ENCODE measurements around the gene TMEM225. TPM values are rescaled to one million over a fixed set of nuclear protein-coding genes. Genes with fewer than 3 reads are reported as not detected.
"Not testable (repeated sequence)": the region's sequence is repeated elsewhere in the genome, so short reads cannot be mapped to it uniquely, and the experiment has no call there.

TMEM225 gene
- total RNA-seq, 4 donors from 2014 or later, result not detected

- in situ Hi-C loops (cut with MboI; ENCODE audit: low sequenced_read_pairs in 4 of 4) (no loop called here), intact Hi-C loops (cut with DNase I; ENCODE audit: low total_unique reads) (no loop called here)
- H3K4me1 ChIP-seq, result no peaks in the 10 kb centered on the region
- no peak for TF ChIP-seq CTCF (IDR thresholded peaks at IDR 0.05 in 4 of 5, conservative IDR thresholded peaks at IDR 0.05 in 1 of 5)
- TF ChIP-seq POLR2A (IDR thresholded peaks at IDR 0.05), result no peak
- ATAC-seq, result no peak
- no peaks in the 10 kb centered on the region for H3K9me3 ChIP-seq
- H3K4me3 ChIP-seq, result no peak overlapping the region
- no peak overlapping the region for H3K27ac ChIP-seq
- no peaks in the 10 kb centered on the region for H3K36me3 ChIP-seq
- no peak for DNase-seq
- H3K27me3 ChIP-seq, result no peaks in the 10 kb centered on the region
Measured at GRCh38 chr11:123903932-123904331, 18.5 kb upstream of the TMEM225 start.

- TF ChIP-seq CTCF (IDR thresholded peaks at IDR 0.05 in 4 of 5, conservative IDR thresholded peaks at IDR 0.05 in 1 of 5), result no peak
- no peak for TF ChIP-seq POLR2A (IDR thresholded peaks at IDR 0.05)
- intact Hi-C loops (cut with DNase I; ENCODE audit: low total_unique reads), result no loop called here
- no peak for ATAC-seq
- H3K4me1 ChIP-seq, result no peaks in the 10 kb centered on the region
- in situ Hi-C loops (cut with MboI; ENCODE audit: low sequenced_read_pairs in 4 of 4), result no loop called here
- H3K27ac ChIP-seq, result no peak within 1 kb of the TSS
- no peak within 1 kb of the TSS for H3K4me3 ChIP-seq
- H3K9me3 ChIP-seq, result no peaks in the 10 kb centered on the region
- no peak for DNase-seq
- H3K36me3 ChIP-seq, result no peaks in the 10 kb centered on the region
- no peaks in the 10 kb centered on the region for H3K27me3 ChIP-seq
Measured at GRCh38 chr11:123901867-123902266, 16.4 kb upstream of the TMEM225 start, which contains the start of gene OR8D4. Gene OR8D4, plus strand, starts transcription at chr11:123902167. Its CDS starts 4,265 bp downstream, at chr11:123906432.

- no peak overlapping the region for H3K27ac ChIP-seq
- H3K36me3 ChIP-seq, result no peaks in the 10 kb centered on the region
- in situ Hi-C loops (cut with MboI; ENCODE audit: low sequenced_read_pairs in 4 of 4) (no loop called here), intact Hi-C loops (cut with DNase I; ENCODE audit: low total_unique reads) (no loop called here)
- H3K4me3 ChIP-seq, result no peak overlapping the region
- no peaks in the 10 kb centered on the region for H3K9me3 ChIP-seq
- no peaks in the 10 kb centered on the region for H3K4me1 ChIP-seq
- TF ChIP-seq POLR2A (IDR thresholded peaks at IDR 0.05) (no peak), CTCF (IDR thresholded peaks at IDR 0.05 in 4 of 5, conservative IDR thresholded peaks at IDR 0.05 in 1 of 5) (no peak)
- ATAC-seq (no peak), DNase-seq (no peak)
- no peaks in the 10 kb centered on the region for H3K27me3 ChIP-seq
Measured at GRCh38 chr11:123899792-123900191, 14.3 kb upstream of the TMEM225 start.

GRCh38 chr11:123892031-123892430 lies 6.6 kb upstream of the TMEM225 start:
- TF ChIP-seq POLR2A (IDR thresholded peaks at IDR 0.05) (no peak), CTCF (IDR thresholded peaks at IDR 0.05 in 4 of 5, conservative IDR thresholded peaks at IDR 0.05 in 1 of 5) (no peak)
- in situ Hi-C loops (cut with MboI; ENCODE audit: low sequenced_read_pairs in 4 of 4), result no loop called here
- Histone ChIP-seq H3K9me3 (no peaks in the 10 kb centered on the region), H3K27me3 (no peaks in the 10 kb centered on the region), H3K4me1 (no peaks in the 10 kb centered on the region), H3K36me3 (no peaks in the 10 kb centered on the region), H3K27ac (no peak overlapping the region), H3K4me3 (no peak overlapping the region)
- no peak for DNase-seq
- ATAC-seq, result no peak
- intact Hi-C loops (cut with DNase I; ENCODE audit: low total_unique reads), result no loop called here

DNA sequence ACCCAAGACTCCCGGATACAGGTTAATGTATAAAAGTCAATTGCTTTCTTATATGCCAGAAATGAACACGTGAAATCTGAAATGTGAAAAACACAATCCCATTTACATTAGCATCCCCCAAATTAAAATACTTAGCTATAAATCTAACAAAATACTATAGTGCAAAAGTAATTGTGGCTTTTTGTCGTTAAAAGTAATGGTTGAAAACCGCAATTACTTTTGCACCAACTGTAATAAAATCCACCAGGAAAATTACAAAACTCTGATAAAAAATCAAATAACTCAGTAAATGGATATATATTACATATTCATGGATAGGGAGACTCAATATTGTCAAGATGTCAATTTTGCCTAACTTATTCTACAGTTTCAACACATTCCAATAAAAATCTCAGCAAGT lies 4.6 kb downstream of the TMEM225 start:
- Histone ChIP-seq H3K4me3 (no peak overlapping the region), H3K9me3 (no peaks in the 10 kb centered on the region), H3K4me1 (no peaks in the 10 kb centered on the region), H3K27ac (no peak overlapping the region), H3K27me3 (no peaks in the 10 kb centered on the region), H3K36me3 (no peaks in the 10 kb centered on the region)
- ATAC-seq, result no peak
- intact Hi-C loops (cut with DNase I; ENCODE audit: low total_unique reads) (no loop called here), in situ Hi-C loops (cut with MboI; ENCODE audit: low sequenced_read_pairs in 4 of 4) (no loop called here)
- no peak for DNase-seq
- TF ChIP-seq CTCF (IDR thresholded peaks at IDR 0.05 in 4 of 5, conservative IDR thresholded peaks at IDR 0.05 in 1 of 5), result no peak
- no peak for TF ChIP-seq POLR2A (IDR thresholded peaks at IDR 0.05)

DNA sequence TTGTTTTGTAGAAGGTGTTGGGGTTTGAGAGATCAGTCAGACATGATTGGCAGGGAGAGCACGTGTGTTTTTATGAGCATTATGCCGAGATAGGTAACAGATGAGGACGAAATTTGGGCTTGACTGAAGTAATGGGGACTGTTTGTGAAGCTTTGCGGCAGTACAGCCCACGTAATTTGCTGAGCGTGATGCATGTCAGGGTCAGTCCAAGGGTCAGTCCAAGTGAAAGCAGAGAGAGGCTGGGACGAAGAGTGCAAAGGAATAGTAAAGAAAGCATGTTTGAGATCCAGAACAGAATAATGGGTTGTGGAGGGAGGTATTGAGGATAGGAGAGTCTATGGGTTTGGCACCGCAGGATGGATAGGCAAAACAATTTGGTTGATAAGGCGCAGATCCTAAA lies 17.7 kb downstream of the TMEM225 start:
- H3K27ac ChIP-seq; H3K4me1 ChIP-seq; DNase-seq; in situ Hi-C loops (cut with MboI; ENCODE audit: low sequenced_read_pairs in 4 of 4); H3K36me3 ChIP-seq; ATAC-seq; H3K4me3 ChIP-seq; H3K27me3 ChIP-seq; intact Hi-C loops (cut with DNase I; ENCODE audit: low total_unique reads); H3K9me3 ChIP-seq: not testable (repeated sequence)

GRCh38 chr11:123865293-123865692 lies 20.2 kb downstream of the TMEM225 start:
- intact Hi-C loops (cut with DNase I; ENCODE audit: low total_unique reads); in situ Hi-C loops (cut with MboI; ENCODE audit: low sequenced_read_pairs in 4 of 4); H3K36me3 ChIP-seq; ATAC-seq; H3K27me3 ChIP-seq; DNase-seq; H3K27ac ChIP-seq; H3K4me3 ChIP-seq; H3K9me3 ChIP-seq; H3K4me1 ChIP-seq: not testable (repeated sequence)

Measured in gastrocnemius medialis (tissue), 4 donors.